Gastrocnemius medialis (tissue), 4 donors: ENCODE results near the gene CNKSR1. TPM values are rescaled to one million over a fixed set of nuclear protein-coding genes. Genes with fewer than 3 reads are reported as not detected.

Source experiments
- ATAC-seq, 2 donors: fragments of 150-250 bp; one replicate each; pipeline ENCODE4 v1.9.1; 2016
- DNase-seq, 2 donors: peaks; one replicate each; pipeline ENCODE4 v3.0.0-alpha.2; 2019
- H3K27ac ChIP-seq, 4 donors: fragments of 200-600 bp; sonication (generic); 1 replicate in 1 of 4; 2 replicates in 3 of 4; pipeline ENCODE4 v1.5.1; 2016 to 2018; ENCODE audit warnings: mild to moderate bottlenecking in 2 of 4, moderate library complexity in 1 of 4
- H3K27me3 ChIP-seq, 3 donors: fragments of 200-600 bp; sonication (generic) in 2 of 3; 1 replicate in 1 of 3; 2 replicates in 2 of 3; pipeline versions ENCODE4 v1.5.1 to v1.6.0; 2016 to 2019; ENCODE audit warnings: mild to moderate bottlenecking in 1 of 3, moderate library complexity in 1 of 3
- H3K36me3 ChIP-seq, 2 donors: fragments of 200-600 bp; sonication (generic) in 1 of 2; one replicate each; pipeline ENCODE4 v1.5.1; 2017 to 2018
- H3K4me1 ChIP-seq, 2 donors: fragments of 200-600 bp; sonication (generic) in 1 of 2; one replicate each; pipeline ENCODE4 v1.5.1; 2016 to 2017; ENCODE audit warnings: mild to moderate bottlenecking in 2 of 2
- H3K4me3 ChIP-seq, 4 donors: fragments of 200-600 bp; sonication (generic) in 3 of 4; 1 replicate in 1 of 4; 2 replicates in 3 of 4; pipeline ENCODE4 v1.5.1; 2016 to 2019; ENCODE audit warnings: mild to moderate bottlenecking in 2 of 4
- H3K9me3 ChIP-seq, 3 donors: fragments of 200-600 bp; sonication (generic) in 2 of 3; 1 replicate in 1 of 3; 2 replicates in 2 of 3; pipeline ENCODE4 v1.5.1; 2016 to 2019
- CTCF ChIP-seq, 5 experiments: fragments of 450-650 bp in 3 of 5; fragments of 200-600 bp in 2 of 5; sonication (generic) in 2 of 5; IDR thresholded peaks in 4 of 5; conservative IDR thresholded peaks in 1 of 5; 1 replicate in 4 of 5; 2 replicates in 1 of 5; pipeline ENCODE4 v1.5.1; 2016 to 2019; ENCODE audit warnings: antibody characterized with exemption in 5 of 5, mild to moderate bottlenecking in 3 of 5, moderate library complexity in 3 of 5
- POLR2A ChIP-seq, 2 donors: fragments of 450-650 bp; IDR thresholded peaks; one replicate each; pipeline ENCODE4 v1.6.1; 2017; ENCODE audit warnings: antibody characterized with exemption in 2 of 2, mild to moderate bottlenecking in 2 of 2, moderate library complexity in 2 of 2
- in situ Hi-C, 4 donors: fragments of 200-750 bp; cut with MboI; loops; one replicate each; pipeline versions ENCODE4 v1.15.0 to v1.8.0; 2017; ENCODE audit warnings: low sequenced_read_pairs in 4 of 4
- intact Hi-C: fragments of 100-400 bp; cut with DNase I; formaldehyde crosslinking; loops from one replicate; pipeline ENCODE4 v1.15.1; 2023; ENCODE audit warnings: low total_unique reads
- total RNA-seq, 4 donors: library from RNA; depleted of rRNA; stranded (reverse); fragments of >200 nt; gene quantifications; one replicate each; pipeline versions ENCODE4 v1.1.0 to v1.2.3, GENCODE V29; 2016

The CNKSR1 gene
- total RNA-seq, 4 donors from 2014 or later = 23.7 to 50.6 (median 44.6) TPM

GRCh38 chr1:26154750-26155149, 22.5 kb upstream of the CNKSR1 start:
- Histone ChIP-seq H3K4me3 (no peak overlapping the region), H3K9me3 (no peaks in the 10 kb centered on the region), H3K4me1 (peaks cover 0 to 8% of the 10 kb centered on the region in 2 donors), H3K27ac (peak overlapping the region; percentile 31 to 81 (median 43)), H3K36me3 (no peaks in the 10 kb centered on the region), H3K27me3 (no peaks in the 10 kb centered on the region)
- DNase-seq = peak in 1 of 2 donors; percentile 3
- TF ChIP-seq CTCF (IDR thresholded peaks at IDR 0.05 in 4 of 5, conservative IDR thresholded peaks at IDR 0.05 in 1 of 5) = no peak
- no peak for TF ChIP-seq POLR2A (IDR thresholded peaks at IDR 0.05)
- intact Hi-C loops (no loop called here), in situ Hi-C loops (loop anchor here in 1 of 4 donors (25.0 kb wide), 2 partner anchors 117 to 267 kb away; partner anchors contain the start of genes PAQR7 and SLC30A2)
- ATAC-seq = no peak

- H3K4me1 ChIP-seq = peaks cover 0 to 5% of the 10 kb centered on the region in 2 donors
- peak overlapping the region; percentile 51 to 81 (median 58) for H3K27ac ChIP-seq
- ATAC-seq (no peak), DNase-seq (peak in 1 of 2 donors; percentile 6)
- H3K27me3 ChIP-seq = no peaks in the 10 kb centered on the region
- no peaks in the 10 kb centered on the region for H3K9me3 ChIP-seq
- intact Hi-C loops (no loop called here), in situ Hi-C loops (loop anchor here in 1 of 4 donors (25.0 kb wide), 2 partner anchors 118 to 268 kb away; partner anchors contain the start of genes PAQR7 and SLC30A2)
- TF ChIP-seq CTCF (IDR thresholded peaks at IDR 0.05 in 4 of 5, conservative IDR thresholded peaks at IDR 0.05 in 1 of 5) (no peak), POLR2A (IDR thresholded peaks at IDR 0.05) (no peak)
- H3K4me3 ChIP-seq = peak overlapping the region in 3 of 4 donors; percentile 12 to 39 (median 25)
- no peaks in the 10 kb centered on the region for H3K36me3 ChIP-seq
Measured at GRCh38 chr1:26155370-26156284, 21.7 kb upstream of the CNKSR1 start.

- TF ChIP-seq POLR2A (IDR thresholded peaks at IDR 0.05) (no peak), CTCF (IDR thresholded peaks at IDR 0.05 in 4 of 5, conservative IDR thresholded peaks at IDR 0.05 in 1 of 5) (no peak)
- in situ Hi-C loops = loop anchor here in 1 of 4 donors (25.0 kb wide), 2 partner anchors 119 to 269 kb away; partner anchors contain the start of genes PAQR7 and SLC30A2
- Histone ChIP-seq H3K9me3 (no peaks in the 10 kb centered on the region), H3K36me3 (no peaks in the 10 kb centered on the region), H3K4me3 (peak overlapping the region in 3 of 4 donors; percentile 12 to 39 (median 25)), H3K4me1 (peaks cover 7 to 11% of the 10 kb centered on the region in 2 donors), H3K27me3 (no peaks in the 10 kb centered on the region), H3K27ac (peak overlapping the region; percentile 32 to 81 (median 57))
- ATAC-seq (no peak), DNase-seq (peak in 1 of 2 donors; percentile 9)
- intact Hi-C loops = no loop called here
Measured at GRCh38 chr1:26156285-26157038, 20.8 kb upstream of the CNKSR1 start.

GRCh38 chr1:26158271-26158907, 18.9 kb upstream of the CNKSR1 start:
- Histone ChIP-seq H3K4me1 (peaks cover 7 to 11% of the 10 kb centered on the region in 2 donors), H3K36me3 (no peaks in the 10 kb centered on the region), H3K27ac (peak overlapping the region; percentile 3 to 81 (median 63)), H3K27me3 (no peaks in the 10 kb centered on the region), H3K9me3 (no peaks in the 10 kb centered on the region), H3K4me3 (peak overlapping the region in 3 of 4 donors; percentile 6 to 65 (median 57))
- in situ Hi-C loops (loop anchor here in 1 of 4 donors (25.0 kb wide), 2 partner anchors 121 to 271 kb away; partner anchors contain the start of genes PAQR7 and SLC30A2), intact Hi-C loops (no loop called here)
- no peak for ATAC-seq
- TF ChIP-seq POLR2A (IDR thresholded peaks at IDR 0.05) = no peak
- no peak for TF ChIP-seq CTCF (IDR thresholded peaks at IDR 0.05 in 4 of 5, conservative IDR thresholded peaks at IDR 0.05 in 1 of 5)
- peak in 1 of 2 donors; percentile 6 for DNase-seq
